HepG2 (cell line): Measurements from ENCODE around the gene ACP2. TPM values are rescaled to one million over a fixed set of nuclear protein-coding genes. Genes with fewer than 3 reads are reported as not detected.

Experiments used
- ATAC-seq: fragments of 200-7000 bp; cut with Tn5 transposase; 3 replicates; pipeline ENCODE4 v1.9.1; 2020; ENCODE audit warnings: mild to moderate bottlenecking, moderate library complexity
- BruUV-seq: library from RNA; stranded (reverse); fragments of 400-500 nt; replicated peaks from 2 replicates; lab custom pipeline; 2021; lab: Mats Ljungman, UMichigan
- CTCF ChIA-PET: fragments of 300-600 bp; formaldehyde crosslinking; extraction: SDS; loops from one replicate; lab custom pipeline; 2021; ENCODE audit warnings: low total read pairs, inconsistent platforms, low intra/inter-chr PET ratio; lab: Yijun Ruan, JAX
- POLR2A ChIA-PET: fragments of 350-600 bp; sonication (Branson Sonifier 250); formaldehyde crosslinking; loops from one replicate; lab custom pipeline; 2020; ENCODE audit warnings: antibody characterized with exemption, inconsistent platforms; lab: Yijun Ruan, JAX
- DNase-seq: peaks from one replicate; pipeline ENCODE4 v3.0.0-alpha.2; 2015; ENCODE audit warnings: low spot score
- FAIRE-seq: peaks from 3 replicates; lab custom pipeline; 2011; peaks lifted over from hg19 to GRCh38; lab: Jason Lieb, UNC
- H2AFZ ChIP-seq: one replicate; pipeline ENCODE4 v1.6.1; 2011; ENCODE audit warnings: low read length, inconsistent platforms
- H3K27ac ChIP-seq: fragments of 300-600 bp; 3 replicates; pipeline ENCODE4 v1.8.0; 2011; ENCODE audit warnings: mixed run types, mild to moderate bottlenecking, mixed read lengths, low read length, inconsistent platforms; ENCODE audit not compliant: insufficient read depth; ENCODE audit errors: extremely low read length
- H3K27me3 ChIP-seq, 2 experiments: fragments of 200-600 bp in 1 of 2; 2 replicates in 1 of 2; 3 replicates in 1 of 2; pipeline versions ENCODE4 v1.6.0 to v1.8.0; 2011; ENCODE audit warnings: low read length in 2 of 2, mild to moderate bottlenecking in 2 of 2, moderate library complexity in 2 of 2, inconsistent platforms in 1 of 2; ENCODE audit not compliant: insufficient read depth in 2 of 2, control insufficient read depth in 1 of 2
- H3K36me3 ChIP-seq, 2 experiments: fragments of 200-600 bp in 1 of 2; replicated peaks in 1 of 2; 2 replicates in 1 of 2; 3 replicates in 1 of 2; pipeline versions ENCODE4 v1.5.1 to v1.8.0; 2011; ENCODE audit warnings: low read length in 2 of 2, inconsistent platforms in 1 of 2; ENCODE audit not compliant: insufficient read depth in 2 of 2, control insufficient read depth in 1 of 2
- H3K4me1 ChIP-seq: 2 replicates; pipeline ENCODE4 v1.5.1; 2012; ENCODE audit warnings: low read length, inconsistent platforms; ENCODE audit not compliant: insufficient read depth
- H3K4me2 ChIP-seq: 2 replicates; pipeline ENCODE4 v1.6.0; 2011; ENCODE audit warnings: low read depth, low read length, inconsistent platforms
- H3K4me3 ChIP-seq, 3 experiments: fragments of 200-600 bp in 1 of 3; sonication (generic), shearing (Covaris generic) in 1 of 3; replicated peaks in 1 of 3; 2 replicates each; pipeline ENCODE4 v1.5.1; 2011 to 2016; ENCODE audit warnings: low read length in 3 of 3, inconsistent platforms in 2 of 3, low read depth in 2 of 3, mild to moderate bottlenecking in 2 of 3, control low read depth in 1 of 3, mixed read lengths in 1 of 3; ENCODE audit not compliant: insufficient read depth in 1 of 3
- H3K79me2 ChIP-seq: one replicate; pipeline ENCODE4 v1.6.1; 2011; ENCODE audit warnings: low read length, inconsistent platforms; ENCODE audit not compliant: insufficient read depth
- H3K9ac ChIP-seq: 2 replicates; pipeline ENCODE4 v1.6.0; 2011; ENCODE audit warnings: mild to moderate bottlenecking, low read depth, low read length, inconsistent platforms; ENCODE audit not compliant: insufficient read depth
- H3K9me3 ChIP-seq: 2 replicates; pipeline ENCODE4 v1.5.1; 2012; ENCODE audit warnings: mild to moderate bottlenecking, low read length
- H4K20me1 ChIP-seq: 2 replicates; pipeline ENCODE4 v1.6.0; 2011; ENCODE audit warnings: inconsistent platforms, mild to moderate bottlenecking, low read length, moderate library complexity; ENCODE audit not compliant: insufficient read depth
- ISX ChIP-seq: sonication (generic); formaldehyde crosslinking; conservative IDR thresholded peaks from 2 replicates; pipeline ENCODE4 v1.5.0; 2020; ENCODE audit warnings: missing genetic modification reagents
- NR0B2 ChIP-seq: sonication (generic); formaldehyde crosslinking; IDR thresholded peaks from 2 replicates; pipeline ENCODE4 v1.4.0; 2020; ENCODE audit warnings: mild to moderate bottlenecking, missing genetic modification reagents
- POLR2A ChIP-seq, 2 experiments: IDR thresholded peaks; 2 replicates each; pipeline ENCODE4 v1.6.1; 2011; ENCODE audit warnings: low read depth in 2 of 2, low read length in 2 of 2, mild to moderate bottlenecking in 1 of 2, moderate library complexity in 1 of 2; ENCODE audit not compliant: insufficient read depth in 1 of 2
- RNF2 ChIP-seq: fragments of 450-650 bp; conservative IDR thresholded peaks from 2 replicates; pipeline ENCODE4 v1.6.1; 2016; ENCODE audit warnings: low read depth
- SRF ChIP-seq: IDR thresholded peaks from 2 replicates; pipeline ENCODE4 v1.6.1; 2011; ENCODE audit warnings: mild to moderate bottlenecking, low read depth, low read length, moderate library complexity
- TAF15 ChIP-seq: fragments of 200-400 bp; formaldehyde crosslinking; IDR thresholded peaks from one replicate; pipeline ENCODE4 v1.6.1; 2018; ENCODE audit warnings: mild to moderate bottlenecking, low read depth, low read length; ENCODE audit not compliant: poor library complexity, severe bottlenecking
- TCF7L2 ChIP-seq: IDR thresholded peaks from 2 replicates; pipeline ENCODE4 v1.6.1; 2011; ENCODE audit warnings: mild to moderate bottlenecking, low read depth, low read length, moderate library complexity
- YEATS2 ChIP-seq: sonication (generic); formaldehyde crosslinking; IDR thresholded peaks from 2 replicates; pipeline ENCODE4 v1.4.0; 2020; ENCODE audit warnings: missing genetic modification reagents, borderline replicate concordance
- ZFP37 ChIP-seq: sonication (generic); formaldehyde crosslinking; IDR thresholded peaks from 2 replicates; pipeline ENCODE4 v1.4.0; 2020; ENCODE audit warnings: missing genetic modification reagents, borderline replicate concordance
- ZFX ChIP-seq: sonication (generic); formaldehyde crosslinking; IDR thresholded peaks from 2 replicates; pipeline ENCODE4 v1.4.0; 2020; ENCODE audit warnings: mild to moderate bottlenecking, low read depth, missing genetic modification reagents, moderate library complexity
- ZNF329 ChIP-seq: sonication (generic); formaldehyde crosslinking; IDR thresholded peaks from 2 replicates; pipeline ENCODE4 v1.9.0; 2021; ENCODE audit warnings: low read depth, mild to moderate bottlenecking, missing genetic modification reagents
- ZNF501 ChIP-seq: sonication (generic); formaldehyde crosslinking; IDR thresholded peaks from 2 replicates; pipeline ENCODE4 v1.5.1; 2020; ENCODE audit warnings: mild to moderate bottlenecking, moderate library complexity, missing genetic modification reagents
- ZNF569 ChIP-seq: sonication (generic); formaldehyde crosslinking; IDR thresholded peaks from 2 replicates; pipeline ENCODE4 v1.5.0; 2020; ENCODE audit warnings: mild to moderate bottlenecking, missing genetic modification reagents, moderate library complexity, borderline replicate concordance
- ZNF598 ChIP-seq: sonication (generic); formaldehyde crosslinking; IDR thresholded peaks from 2 replicates; pipeline ENCODE4 v1.5.1; 2020; ENCODE audit warnings: mild to moderate bottlenecking, missing genetic modification reagents, borderline replicate concordance
- ZNF691 ChIP-seq: sonication (generic); formaldehyde crosslinking; IDR thresholded peaks from 2 replicates; pipeline ENCODE4 v1.4.0; 2020; ENCODE audit warnings: missing genetic modification reagents, low read depth, mild to moderate bottlenecking, borderline replicate concordance
- WGBS: methylation state at CpG from one replicate; pipeline ENCODE4 v1.1.6; 2017; ENCODE audit warnings: low lambda C conversion rate; 5-methylcytosine and 5-hydroxymethylcytosine counted together
- in situ Hi-C: cut with HindIII; loops from 2 replicates; pipeline ENCODE4 v1.10.0; 2017; ENCODE audit warnings: low pct_unique_long_range_greater_than_20kb; ENCODE audit not compliant: extremely low pct_ligation_motif_present
- intact Hi-C: fragments of 100-400 bp; cut with micrococcal nuclease; formaldehyde crosslinking; loops from one replicate; pipeline ENCODE4 v1.10.0; 2022; ENCODE audit not compliant: unreplicated experiment
- polyA plus RNA-seq, 8 experiments: library from polyadenylated mRNA; depleted of rRNA in 3 of 8; stranded (reverse) in 7 of 8; unstranded in 1 of 8; fragments of >200 nt; fragmentation: Illumina TruSeq in 4 of 8; extraction: Trizol in 4 of 8; gene quantifications; 2 replicates each; pipeline versions ENCODE4 v1.2.1 to v1.2.3, GENCODE V29; 2011 to 2016; ENCODE audit warnings: low read depth in 4 of 8, missing spikeins in 1 of 8, mixed read lengths in 1 of 8; ENCODE audit not compliant: insufficient read depth in 1 of 8
- total RNA-seq, 5 experiments: library from RNA; depleted of rRNA; stranded (reverse); fragments of >200 nt; fragmentation: Illumina TruSeq; extraction: Trizol; gene quantifications; 2 replicates each; pipeline ENCODE4 v1.2.3, GENCODE V29; 2016; ENCODE audit warnings: low read depth in 1 of 5
- TF ChIP-seq, protein P1 (sequence below): sonication (generic); formaldehyde crosslinking; IDR thresholded peaks from 2 replicates; pipeline ENCODE4 v1.5.0; 2020; ENCODE audit warnings: mild to moderate bottlenecking, missing genetic modification reagents
- TF ChIP-seq, protein P2 (sequence below): sonication (generic); formaldehyde crosslinking; IDR thresholded peaks from 2 replicates; pipeline ENCODE4 v1.5.0; 2020; ENCODE audit warnings: mild to moderate bottlenecking, missing genetic modification reagents
- TF ChIP-seq, protein P3 (sequence below): sonication (generic); formaldehyde crosslinking; IDR thresholded peaks from 2 replicates; pipeline ENCODE4 v1.4.0; 2020; ENCODE audit warnings: mild to moderate bottlenecking, low read depth, missing genetic modification reagents

ACP2 gene
- total and polyA plus RNA-seq, 2 of the 13 experiments (the other 11 are each of a cell fraction or from before 2014, with no cell fraction given), result 17.7 to 20.2 TPM

DNA sequence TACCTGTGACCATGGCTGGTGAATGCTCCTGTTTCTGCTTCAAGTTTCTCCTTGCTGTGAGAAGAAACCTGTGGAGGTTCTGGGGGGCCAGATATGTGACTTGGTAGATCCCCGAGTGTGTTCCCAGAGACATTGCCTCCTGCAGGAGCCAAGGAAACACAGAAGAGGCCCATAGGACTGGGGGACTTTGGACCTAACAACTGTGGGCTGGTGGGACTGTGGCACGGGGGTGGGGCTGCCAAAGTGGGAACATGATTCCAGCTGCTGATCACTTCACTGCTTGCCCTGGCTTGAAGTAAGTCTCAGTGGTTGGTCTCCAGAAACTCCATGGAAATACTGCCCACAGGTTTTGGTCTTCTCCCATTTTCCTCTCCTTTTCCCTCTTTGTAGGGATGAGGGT, 5.0 kb upstream of the ACP2 start:
- in situ Hi-C loops, result no loop called here
- H3K36me3 ChIP-seq, result no peaks in the 10 kb centered on the region
- POLR2A ChIA-PET, result interaction anchor here (1.0 to 4.4 kb wide), 8 partner anchors 14 to 76 kb away, joined by 3 to 54 read pairs (median 9); partner anchors contain the start of gene DDB2
- peak overlapping the region; percentile 40 to 59 (median 43); a peak in 5 of 6 replicates for H3K4me3 ChIP-seq
- FAIRE-seq (peak; percentile 58), ATAC-seq (peak; percentile 38), DNase-seq (peak; percentile 67)
- H3K4me1 ChIP-seq, result peaks cover 83% of the 10 kb centered on the region
- BruUV-seq, result no TSS peak
- intact Hi-C loops, result loop anchor here (2.0 kb wide), 1 partner anchor 69 kb away; no protein-coding TSS in a partner anchor
- H3K27me3 ChIP-seq, result no peaks in the 10 kb centered on the region; a peak in 1 of 5 replicates
- CTCF ChIA-PET, result no interaction called here
- no peaks in the 10 kb centered on the region for H3K9me3 ChIP-seq
- H3K79me2 ChIP-seq, result peaks cover 39% of the 10 kb centered on the region
- H3K4me2 ChIP-seq, result peak overlapping the region; percentile 95
- H2AFZ ChIP-seq, result no peak overlapping the region
- no peaks in the 10 kb centered on the region for H4K20me1 ChIP-seq
- peak overlapping the region; percentile 87 for H3K27ac ChIP-seq
- peak overlapping the region; percentile 73 for H3K9ac ChIP-seq
- 0% methylated on average over 2 of the region's 2 CpGs for WGBS
- TF ChIP-seq NR0B2 (CRISPR knock-in tag), result no peak
- 0 out of 2 replicates have a peak, but pooled peaks have one; percentile 38 for TF ChIP-seq ZFP37 (CRISPR knock-in tag)
- TF ChIP-seq, protein P1, sequence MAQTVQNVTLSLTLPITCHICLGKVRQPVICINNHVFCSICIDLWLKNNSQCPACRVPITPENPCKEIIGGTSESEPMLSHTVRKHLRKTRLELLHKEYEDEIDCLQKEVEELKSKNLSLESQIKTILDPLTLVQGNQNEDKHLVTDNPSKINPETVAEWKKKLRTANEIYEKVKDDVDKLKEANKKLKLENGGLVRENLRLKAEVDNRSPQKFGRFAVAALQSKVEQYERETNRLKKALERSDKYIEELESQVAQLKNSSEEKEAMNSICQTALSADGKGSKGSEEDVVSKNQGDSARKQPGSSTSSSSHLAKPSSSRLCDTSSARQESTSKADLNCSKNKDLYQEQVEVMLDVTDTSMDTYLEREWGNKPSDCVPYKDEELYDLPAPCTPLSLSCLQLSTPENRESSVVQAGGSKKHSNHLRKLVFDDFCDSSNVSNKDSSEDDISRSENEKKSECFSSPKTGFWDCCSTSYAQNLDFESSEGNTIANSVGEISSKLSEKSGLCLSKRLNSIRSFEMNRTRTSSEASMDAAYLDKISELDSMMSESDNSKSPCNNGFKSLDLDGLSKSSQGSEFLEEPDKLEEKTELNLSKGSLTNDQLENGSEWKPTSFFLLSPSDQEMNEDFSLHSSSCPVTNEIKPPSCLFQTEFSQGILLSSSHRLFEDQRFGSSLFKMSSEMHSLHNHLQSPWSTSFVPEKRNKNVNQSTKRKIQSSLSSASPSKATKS (CRISPR knock-in tag), result no peak
- TF ChIP-seq ZNF501 (CRISPR knock-in tag), result peak; percentile 76; the same call in 1 of the 2 replicates
- TF ChIP-seq TAF15, result no peak
- TF ChIP-seq, protein P2, sequence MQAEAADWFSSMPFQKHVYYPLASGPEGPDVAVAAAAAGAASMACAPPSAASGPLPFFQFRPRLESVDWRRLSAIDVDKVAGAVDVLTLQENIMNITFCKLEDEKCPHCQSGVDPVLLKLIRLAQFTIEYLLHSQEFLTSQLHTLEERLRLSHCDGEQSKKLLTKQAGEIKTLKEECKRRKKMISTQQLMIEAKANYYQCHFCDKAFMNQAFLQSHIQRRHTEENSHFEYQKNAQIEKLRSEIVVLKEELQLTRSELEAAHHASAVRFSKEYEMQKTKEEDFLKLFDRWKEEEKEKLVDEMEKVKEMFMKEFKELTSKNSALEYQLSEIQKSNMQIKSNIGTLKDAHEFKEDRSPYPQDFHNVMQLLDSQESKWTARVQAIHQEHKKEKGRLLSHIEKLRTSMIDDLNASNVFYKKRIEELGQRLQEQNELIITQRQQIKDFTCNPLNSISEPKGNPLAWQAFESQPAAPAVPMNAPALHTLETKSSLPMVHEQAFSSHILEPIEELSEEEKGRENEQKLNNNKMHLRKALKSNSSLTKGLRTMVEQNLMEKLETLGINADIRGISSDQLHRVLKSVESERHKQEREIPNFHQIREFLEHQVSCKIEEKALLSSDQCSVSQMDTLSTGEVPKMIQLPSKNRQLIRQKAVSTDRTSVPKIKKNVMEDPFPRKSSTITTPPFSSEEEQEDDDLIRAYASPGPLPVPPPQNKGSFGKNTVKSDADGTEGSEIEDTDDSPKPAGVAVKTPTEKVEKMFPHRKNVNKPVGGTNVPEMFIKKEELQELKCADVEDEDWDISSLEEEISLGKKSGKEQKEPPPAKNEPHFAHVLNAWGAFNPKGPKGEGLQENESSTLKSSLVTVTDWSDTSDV (CRISPR knock-in tag), result no peak
- no peak for TF ChIP-seq SRF
- TF ChIP-seq ISX (CRISPR knock-in tag), result no peak
- TF ChIP-seq, protein P3, sequence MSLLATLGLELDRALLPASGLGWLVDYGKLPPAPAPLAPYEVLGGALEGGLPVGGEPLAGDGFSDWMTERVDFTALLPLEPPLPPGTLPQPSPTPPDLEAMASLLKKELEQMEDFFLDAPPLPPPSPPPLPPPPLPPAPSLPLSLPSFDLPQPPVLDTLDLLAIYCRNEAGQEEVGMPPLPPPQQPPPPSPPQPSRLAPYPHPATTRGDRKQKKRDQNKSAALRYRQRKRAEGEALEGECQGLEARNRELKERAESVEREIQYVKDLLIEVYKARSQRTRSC (CRISPR knock-in tag), result no peak
- TF ChIP-seq YEATS2, result no peak
- TF ChIP-seq TCF7L2, result no peak
- no peak for TF ChIP-seq ZNF329 (CRISPR knock-in tag)
- peak; percentile 55 for TF ChIP-seq ZFX
- no peak for TF ChIP-seq RNF2
- no peak for TF ChIP-seq ZNF598 (CRISPR knock-in tag)
- TF ChIP-seq POLR2A (IDR thresholded peaks at IDR 0.05; ENCODE audit: insufficient read depth in 1 of 2, low read depth in 2 of 2, low read length in 2 of 2), result peak in 1 of 2 experiments; percentile 69; a peak in 1 of 4 replicates
- 0 out of 2 replicates have a peak, but pooled peaks have one; percentile 35 for TF ChIP-seq ZNF691 (CRISPR knock-in tag)
- TF ChIP-seq ZNF569 (CRISPR knock-in tag), result no peak
